A673 (cell line): ENCODE data around the gene OVCH2.

Experiments
- EZH2 ChIP-seq: fragments of 200-600 bp; sonication (generic); IDR thresholded peaks from 2 replicates; pipeline ENCODE4 v1.6.1; 2017; ENCODE audit warnings: borderline replicate concordance, low read depth, mild to moderate bottlenecking, mixed read lengths, antibody characterized with exemption, low read length; ENCODE audit not compliant: poor library complexity, severe bottlenecking
- TF ChIP-seq, protein P1 (sequence below): fragments of 300-800, 200-600 bp; sonication (generic); conservative IDR thresholded peaks from 2 replicates; pipeline ENCODE4 v1.5.1; 2017; ENCODE audit warnings: low read depth, mild to moderate bottlenecking, antibody characterized with exemption, low read length, moderate library complexity, mixed read lengths

DNA sequence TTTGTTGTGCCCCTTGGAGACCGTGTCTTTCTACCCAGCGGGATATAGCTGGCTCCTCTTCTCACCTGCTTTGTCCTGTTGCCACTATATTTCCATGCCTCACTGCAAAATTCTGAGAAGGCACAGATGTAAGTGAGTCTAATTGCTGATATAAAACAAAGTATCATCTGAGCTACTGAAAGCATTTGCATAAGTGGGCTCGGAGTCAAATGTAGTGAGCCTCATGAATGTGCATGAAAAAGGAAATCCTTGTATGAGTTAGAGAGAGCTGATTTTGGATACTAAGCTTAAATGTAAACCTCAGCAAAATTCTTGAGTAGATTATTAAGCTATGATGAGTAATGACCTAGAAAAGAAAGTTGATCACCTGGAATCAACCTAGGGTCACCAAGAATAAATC is 13.9 kb downstream of the OVCH2 start:
- TF ChIP-seq, protein P1, sequence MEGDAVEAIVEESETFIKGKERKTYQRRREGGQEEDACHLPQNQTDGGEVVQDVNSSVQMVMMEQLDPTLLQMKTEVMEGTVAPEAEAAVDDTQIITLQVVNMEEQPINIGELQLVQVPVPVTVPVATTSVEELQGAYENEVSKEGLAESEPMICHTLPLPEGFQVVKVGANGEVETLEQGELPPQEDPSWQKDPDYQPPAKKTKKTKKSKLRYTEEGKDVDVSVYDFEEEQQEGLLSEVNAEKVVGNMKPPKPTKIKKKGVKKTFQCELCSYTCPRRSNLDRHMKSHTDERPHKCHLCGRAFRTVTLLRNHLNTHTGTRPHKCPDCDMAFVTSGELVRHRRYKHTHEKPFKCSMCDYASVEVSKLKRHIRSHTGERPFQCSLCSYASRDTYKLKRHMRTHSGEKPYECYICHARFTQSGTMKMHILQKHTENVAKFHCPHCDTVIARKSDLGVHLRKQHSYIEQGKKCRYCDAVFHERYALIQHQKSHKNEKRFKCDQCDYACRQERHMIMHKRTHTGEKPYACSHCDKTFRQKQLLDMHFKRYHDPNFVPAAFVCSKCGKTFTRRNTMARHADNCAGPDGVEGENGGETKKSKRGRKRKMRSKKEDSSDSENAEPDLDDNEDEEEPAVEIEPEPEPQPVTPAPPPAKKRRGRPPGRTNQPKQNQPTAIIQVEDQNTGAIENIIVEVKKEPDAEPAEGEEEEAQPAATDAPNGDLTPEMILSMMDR = no peak
- no peak for TF ChIP-seq EZH2
